Stimulated activated CD4-positive, alpha-beta T cell treated with anti-CD3 and anti-CD28 coated beads, Interleukin-1b, Interleukin-23, amount 100 ng/mL, for 24 hours (primary cell): ENCODE measurements around the gene TSPAN9.

Experiments used
- DNase-seq, 4 experiments: peaks; one replicate each; pipeline ENCODE4 v3.0.0-alpha.2; 2020; ENCODE audit warnings: low read depth in 4 of 4, low spot score in 1 of 4

Gene TSPAN9

GRCh38 chr12:3122841-3123678 lies 45.9 kb downstream of the TSPAN9 start:
- DNase-seq, result no peak

DNA sequence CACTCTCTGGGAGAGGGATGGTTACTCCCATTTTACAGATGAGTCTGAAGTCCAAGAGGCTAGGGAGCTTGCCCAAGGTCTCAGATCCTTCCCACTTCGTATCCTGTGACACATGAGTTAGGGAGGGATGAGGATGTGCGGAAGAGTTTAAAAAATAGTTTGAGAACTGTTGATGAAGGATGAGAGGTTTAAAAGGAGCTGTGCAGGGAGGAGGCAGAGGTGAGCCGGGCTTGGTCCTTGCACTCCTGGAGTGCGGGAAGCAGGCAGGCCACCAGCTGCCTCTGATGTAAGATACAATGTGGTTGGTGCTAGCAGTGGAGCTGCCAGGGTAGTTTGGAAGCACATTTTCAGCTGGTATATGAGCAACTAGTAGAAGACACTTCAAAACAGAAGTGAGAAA lies 46.5 kb downstream of the TSPAN9 start:
- no peak for DNase-seq

- no peak for DNase-seq
Measured at GRCh38 chr12:3124917-3125316, 47.7 kb downstream of the TSPAN9 start.

DNA sequence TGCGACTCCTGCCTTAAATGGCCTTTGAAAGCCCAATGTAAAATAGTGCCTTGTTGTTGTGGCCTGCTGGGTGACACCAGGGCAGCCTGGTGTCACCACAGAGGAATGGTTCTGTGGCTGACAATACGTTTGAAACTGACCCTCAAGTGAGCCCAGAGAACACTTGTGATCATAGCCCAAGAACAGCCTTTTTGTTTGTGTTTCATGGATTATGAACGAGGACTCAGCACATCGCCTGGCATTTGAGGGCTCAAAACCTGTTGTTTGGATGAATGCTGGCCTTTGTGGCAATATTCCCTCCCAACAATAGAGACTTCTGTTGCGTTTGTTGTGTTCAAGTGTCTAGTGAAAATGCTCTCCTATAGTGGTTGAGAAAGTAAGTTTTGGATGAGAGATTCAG lies 48.5 kb downstream of the TSPAN9 start:
- no peak for DNase-seq

DNA sequence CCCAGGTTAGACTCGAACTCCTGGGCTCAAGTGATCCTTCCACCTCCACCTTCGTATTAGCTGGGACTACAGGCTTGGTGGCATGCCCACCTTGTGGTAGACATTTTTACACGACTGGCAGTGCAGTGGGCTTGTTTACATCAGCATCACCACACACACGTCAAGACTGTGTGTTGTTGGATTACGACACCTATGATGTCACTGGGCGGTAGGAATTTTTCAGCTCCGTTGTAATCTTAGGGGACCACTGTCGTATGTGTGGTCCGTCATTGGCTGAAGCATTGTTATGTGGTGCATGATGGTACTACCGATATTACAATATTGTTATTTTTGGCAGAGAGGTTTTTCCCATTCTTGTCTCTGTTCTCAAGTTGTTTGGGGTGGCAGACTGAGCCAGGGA lies 50.7 kb downstream of the TSPAN9 start:
- no peak for DNase-seq

GRCh38 chr12:3128498-3129293 lies 51.5 kb downstream of the TSPAN9 start:
- DNase-seq, result no peak

- no peak for DNase-seq
Measured at GRCh38 chr12:3129301-3130056, 52.3 kb downstream of the TSPAN9 start.

- no peak for DNase-seq
Measured at GRCh38 chr12:3130057-3130830, 53.1 kb downstream of the TSPAN9 start.

- DNase-seq, result no peak
Measured at GRCh38 chr12:3131129-3131528, 54.0 kb downstream of the TSPAN9 start.

GRCh38 chr12:3132636-3133404 lies 55.6 kb downstream of the TSPAN9 start:
- DNase-seq, result no peak

GRCh38 chr12:3133405-3133783 lies 56.2 kb downstream of the TSPAN9 start:
- DNase-seq, result no peak

DNA sequence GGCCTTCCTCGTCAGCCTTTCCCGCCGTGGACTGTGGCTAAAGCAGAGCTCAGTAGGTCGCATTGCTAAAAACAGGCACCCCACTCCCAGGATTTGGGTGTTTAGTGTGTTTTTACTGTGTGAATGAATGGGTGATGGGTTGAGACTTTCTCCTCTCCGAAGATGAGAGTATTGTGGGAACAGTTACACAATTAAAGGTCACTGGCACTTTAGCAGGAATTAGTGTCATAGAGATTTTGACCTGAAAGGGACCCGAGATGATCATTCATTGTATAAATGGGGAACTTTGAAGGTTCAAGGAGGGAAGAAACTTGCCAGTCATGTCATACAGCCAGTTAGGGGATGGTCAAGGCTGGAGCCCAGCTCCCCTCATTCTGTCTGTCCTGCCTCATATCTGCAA lies 56.9 kb downstream of the TSPAN9 start:
- no peak for DNase-seq

DNA sequence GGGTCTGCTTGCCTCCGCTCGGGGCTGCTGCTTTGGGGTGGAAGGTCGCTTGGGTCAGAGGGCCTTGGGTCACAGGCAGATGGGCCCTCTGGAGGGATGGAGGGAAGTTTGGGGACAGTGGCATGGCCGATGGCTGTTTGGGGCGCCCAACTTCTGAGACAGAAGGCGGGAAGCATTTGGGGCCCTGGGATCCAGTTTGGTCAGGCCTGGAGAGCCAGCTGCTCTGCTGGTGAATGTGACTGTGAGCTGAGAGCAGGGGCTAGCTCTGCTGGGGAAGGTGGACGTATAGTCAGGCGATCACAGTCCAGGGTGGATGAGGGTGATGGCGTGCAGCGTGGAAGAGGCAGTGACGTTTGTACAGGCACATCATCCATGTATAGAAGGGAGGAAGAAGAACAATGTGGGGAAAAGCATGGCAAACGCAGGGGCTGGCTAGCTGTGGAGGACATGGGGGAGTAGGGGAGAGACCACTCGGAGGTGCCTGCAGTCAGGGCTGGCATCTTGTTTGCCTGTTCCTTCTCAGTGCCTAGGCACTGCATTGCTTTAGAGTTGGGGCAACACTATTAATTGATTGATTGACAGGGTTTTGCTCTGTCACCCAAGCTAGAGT lies 57.5 kb downstream of the TSPAN9 start:
- DNase-seq, result no peak

GRCh38 chr12:3135522-3136461 lies 58.6 kb downstream of the TSPAN9 start:
- DNase-seq, result peak in 3 of 4 experiments; percentile 10 to 18 (median 12)

DNA sequence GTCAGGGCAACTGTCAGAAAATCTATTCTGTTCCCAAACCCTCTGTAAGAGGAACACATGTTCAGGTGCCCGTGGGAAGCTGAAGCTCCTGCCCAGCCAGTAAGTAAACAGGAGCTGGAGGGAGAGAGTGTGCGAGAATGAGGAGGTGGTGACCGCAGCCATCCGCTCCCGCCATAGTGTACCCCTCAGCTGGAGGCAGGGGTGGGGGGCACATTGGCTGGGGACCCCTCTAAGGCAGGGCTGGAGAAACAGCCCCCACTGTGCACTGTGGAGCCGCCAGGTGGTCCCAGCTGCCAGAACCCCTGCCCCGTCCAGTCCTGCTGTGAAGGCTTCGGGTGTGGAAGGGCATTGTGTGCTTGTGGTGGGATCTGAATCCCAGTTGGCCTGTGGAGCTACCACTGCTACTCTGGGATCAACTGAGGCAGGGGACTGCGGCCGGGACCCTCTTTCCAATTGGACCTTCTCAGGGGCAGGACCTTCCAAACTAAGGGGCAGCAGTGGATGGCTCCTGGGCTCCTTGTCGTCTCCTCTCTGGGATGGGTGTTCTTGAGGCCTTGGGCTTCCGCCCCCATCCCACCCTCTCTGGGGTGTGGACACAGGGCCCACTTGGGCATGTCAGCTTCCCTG lies 59.6 kb downstream of the TSPAN9 start:
- no peak for DNase-seq

GRCh38 chr12:3137268-3137781 lies 60.1 kb downstream of the TSPAN9 start:
- no peak for DNase-seq

GRCh38 chr12:3137814-3138445 lies 60.8 kb downstream of the TSPAN9 start:
- DNase-seq, result no peak
